Panc1 (cell line): Measurements from ENCODE around the gene QPCT.

ENCODE experiments used
- CTCF ChIP-seq: fragments of 450-650 bp; IDR thresholded peaks from 2 replicates; pipeline ENCODE4 v1.5.1; 2017; ENCODE audit warnings: mild to moderate bottlenecking
- POLR2AphosphoS5 ChIP-seq: IDR thresholded peaks from 2 replicates; pipeline ENCODE4 v1.6.1; 2012; ENCODE audit warnings: mild to moderate bottlenecking, low read depth, low read length, moderate library complexity
- REST ChIP-seq, 2 experiments: IDR thresholded peaks; 2 replicates each; pipeline ENCODE4 v1.6.1; 2011 to 2012; ENCODE audit warnings: low read depth in 2 of 2, control low read depth in 1 of 2, low read length in 1 of 2, mild to moderate bottlenecking in 1 of 2, moderate library complexity in 1 of 2; ENCODE audit not compliant: insufficient read depth in 1 of 2
- SIN3A ChIP-seq: IDR thresholded peaks from 2 replicates; pipeline ENCODE4 v1.6.1; 2012; ENCODE audit warnings: low read depth, mild to moderate bottlenecking, low read length, moderate library complexity, borderline replicate concordance; ENCODE audit not compliant: insufficient read depth
- TCF7L2 ChIP-seq: IDR thresholded peaks from 2 replicates; pipeline ENCODE4 v1.6.1; 2011; ENCODE audit warnings: mild to moderate bottlenecking, low read depth, low read length, inconsistent platforms

DNA sequence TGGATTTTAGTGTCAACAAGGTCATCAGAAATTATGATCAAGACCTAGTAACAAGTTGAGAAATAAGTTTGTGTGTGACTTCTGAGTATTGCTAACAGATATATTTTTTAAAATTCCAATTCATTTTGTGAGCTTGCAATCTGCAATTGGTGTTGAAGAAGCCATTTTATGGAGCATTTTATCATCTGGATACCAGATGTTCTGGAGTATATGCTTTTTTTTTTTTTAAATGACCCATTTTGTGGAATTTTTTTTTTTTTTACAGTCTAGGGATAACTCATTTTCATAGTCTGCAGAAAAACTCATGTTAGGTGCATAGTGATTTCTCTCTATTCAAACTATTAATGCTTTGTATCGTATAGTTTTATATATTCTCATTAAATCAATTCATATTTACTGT, 12.6 kb downstream of the QPCT start:
- TF ChIP-seq CTCF (no peak), POLR2AphosphoS5 (no peak), REST (IDR thresholded peaks at IDR 0.05; ENCODE audit: insufficient read depth in 1 of 2, low read depth in 2 of 2, low read length in 1 of 2) (no peak), TCF7L2 (no peak), SIN3A (no peak)
